ENCODE measurements around the gene STX1A.
A peak's percentile ranks its signal among the peaks of the same experiment; 100 is the strongest.
"Not testable (repeated sequence)": the region's sequence is repeated elsewhere in the genome, so short reads cannot be mapped to it uniquely, and the experiment has no call there.

The STX1A gene

GRCh38 chr7:73735528-73735905, 16.0 kb upstream of the STX1A start:
- DNase-seq (ENCODE audit: low spot score), result no peak

- DNase-seq (ENCODE audit: low spot score), result peak; percentile 90
These were observed 15.4 kb upstream of the STX1A start for GRCh38 chr7:73734619-73735527.

GRCh38 chr7:73732397-73732796, 12.9 kb upstream of the STX1A start:
- DNase-seq (ENCODE audit: low spot score), result no peak

DNA sequence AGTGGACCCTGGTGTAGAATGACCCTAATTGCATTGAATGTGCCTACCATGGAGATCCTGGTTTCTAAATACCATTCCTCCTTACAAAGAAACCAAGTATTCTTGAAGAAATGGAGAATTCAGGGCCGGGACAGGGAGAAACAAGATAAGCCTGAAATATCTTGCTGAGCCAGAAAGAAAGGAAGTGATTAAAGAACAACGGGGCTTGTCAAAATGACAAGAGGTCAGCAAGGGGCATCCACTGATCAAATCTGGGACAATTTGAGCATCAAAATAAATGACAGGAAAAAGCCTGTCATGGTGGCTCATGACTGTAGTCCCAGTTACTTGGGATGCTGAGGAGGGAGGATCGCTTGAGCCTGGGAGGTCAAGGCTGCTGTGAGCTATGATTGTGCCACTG, 11.0 kb upstream of the STX1A start:
- DNase-seq (ENCODE audit: low spot score), result no peak

DNA sequence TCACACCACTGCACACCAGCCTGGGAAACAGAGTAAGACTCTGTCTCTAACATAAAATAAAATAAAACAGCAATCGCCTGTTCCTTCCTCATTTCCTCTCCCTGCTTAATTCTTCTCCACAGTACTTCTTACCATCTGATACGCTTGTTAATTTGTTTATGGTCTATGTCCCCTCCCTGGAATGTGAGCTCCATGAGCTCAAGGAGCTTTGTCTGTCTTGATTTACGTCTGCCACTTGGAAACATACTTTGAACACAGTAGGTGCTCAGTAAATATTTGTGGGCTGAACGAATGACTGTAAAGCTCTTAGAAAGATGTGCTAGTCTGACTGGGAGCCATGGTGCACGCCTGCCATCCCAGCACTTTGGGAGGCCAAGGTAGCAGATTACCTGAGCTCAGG, 9.1 kb upstream of the STX1A start:
- no peak for DNase-seq (ENCODE audit: low spot score)

GRCh38 chr7:73727952-73728351, 8.5 kb upstream of the STX1A start:
- DNase-seq (ENCODE audit: low spot score), result no peak

DNA sequence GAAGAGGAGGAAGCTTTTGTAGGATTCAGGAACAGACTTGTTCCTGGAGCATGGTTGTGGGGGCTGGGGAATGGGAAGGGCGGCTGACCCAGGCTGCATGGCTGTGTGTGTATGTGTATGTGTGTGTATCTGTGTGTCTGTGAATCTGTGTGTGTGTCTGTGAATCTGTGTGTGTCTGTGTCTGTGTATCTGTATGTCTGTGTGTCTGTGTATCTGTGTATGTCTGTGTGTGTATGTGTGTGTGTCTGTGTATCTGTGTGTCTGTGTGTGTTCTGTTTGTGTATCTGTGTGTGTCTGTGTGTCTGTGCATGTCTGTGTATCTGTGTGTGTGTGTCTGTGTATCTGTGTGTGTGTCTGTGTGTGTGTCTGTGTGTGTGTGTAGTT, 6.6 kb upstream of the STX1A start:
- DNase-seq (ENCODE audit: low spot score), result no peak

DNA sequence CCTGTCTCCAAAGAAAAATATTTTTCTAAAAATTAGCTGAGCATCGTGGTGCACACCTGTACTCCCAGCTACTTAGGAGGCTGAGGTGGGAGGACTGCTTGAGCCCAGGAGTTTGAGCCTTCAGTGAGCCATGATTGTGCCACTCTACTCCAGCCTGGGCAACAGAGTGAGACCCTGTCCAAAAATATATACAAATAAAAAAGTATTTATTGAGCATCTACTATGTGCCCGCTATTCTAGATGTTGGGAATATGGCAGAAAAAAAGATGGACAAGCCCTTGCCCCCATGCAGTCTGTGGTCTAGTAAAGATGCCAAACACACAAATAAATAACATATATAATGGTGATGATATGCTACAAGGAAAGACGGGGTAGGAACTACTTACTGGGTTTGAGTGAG, 4.3 kb upstream of the STX1A start:
- DNase-seq (ENCODE audit: low spot score), result no peak

DNA sequence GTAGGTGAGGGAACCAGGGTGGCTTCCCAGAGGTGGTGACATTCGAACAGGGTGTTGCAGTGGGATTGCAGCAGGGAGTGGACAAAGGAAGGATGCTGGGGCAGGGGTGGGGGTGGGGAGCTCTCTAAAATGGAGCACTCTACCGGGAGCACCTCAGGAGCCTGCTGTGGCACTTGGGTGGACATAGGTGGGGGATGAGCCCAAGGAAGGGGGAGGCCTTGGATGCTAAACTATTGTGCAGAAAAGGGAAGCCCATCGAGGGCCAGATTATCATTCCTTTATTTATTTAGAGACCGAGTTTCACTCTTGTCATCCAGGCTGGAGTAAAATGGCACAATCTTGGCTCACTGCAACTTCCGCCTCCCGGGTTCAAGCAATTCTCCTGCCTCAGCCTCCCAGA, 3.3 kb upstream of the STX1A start:
- DNase-seq (ENCODE audit: low spot score), result no peak

GRCh38 chr7:73722182-73722581, 2.7 kb upstream of the STX1A start:
- not testable (repeated sequence) for DNase-seq (ENCODE audit: low spot score)

- DNase-seq (ENCODE audit: low spot score), result no peak
These were observed 1.9 kb upstream of the STX1A start for GRCh38 chr7:73721377-73721817.

- not testable (repeated sequence) for DNase-seq (ENCODE audit: low spot score)
These were observed 974 bp upstream of the STX1A start for GRCh38 chr7:73720443-73720842.

DNA sequence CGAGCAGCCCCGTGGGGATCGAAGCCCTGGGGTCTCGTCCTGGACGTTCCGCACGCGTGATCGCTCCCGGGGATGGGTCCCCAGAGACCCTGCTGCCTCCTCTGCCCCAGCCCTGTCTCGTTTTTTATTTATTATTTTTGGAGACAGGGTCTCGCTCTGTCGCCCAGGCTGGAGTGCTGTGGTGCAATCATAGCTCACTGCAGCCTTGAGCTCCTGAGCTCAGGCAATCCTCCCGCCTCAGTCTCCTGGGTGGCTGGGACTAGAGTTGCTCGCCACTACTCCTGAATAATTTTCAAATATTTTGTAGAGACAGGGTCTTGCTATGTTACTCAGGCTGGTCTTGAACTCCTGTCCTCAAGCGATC, 319 bp upstream of the STX1A start:
- DNase-seq (ENCODE audit: low spot score), result no peak

DNA sequence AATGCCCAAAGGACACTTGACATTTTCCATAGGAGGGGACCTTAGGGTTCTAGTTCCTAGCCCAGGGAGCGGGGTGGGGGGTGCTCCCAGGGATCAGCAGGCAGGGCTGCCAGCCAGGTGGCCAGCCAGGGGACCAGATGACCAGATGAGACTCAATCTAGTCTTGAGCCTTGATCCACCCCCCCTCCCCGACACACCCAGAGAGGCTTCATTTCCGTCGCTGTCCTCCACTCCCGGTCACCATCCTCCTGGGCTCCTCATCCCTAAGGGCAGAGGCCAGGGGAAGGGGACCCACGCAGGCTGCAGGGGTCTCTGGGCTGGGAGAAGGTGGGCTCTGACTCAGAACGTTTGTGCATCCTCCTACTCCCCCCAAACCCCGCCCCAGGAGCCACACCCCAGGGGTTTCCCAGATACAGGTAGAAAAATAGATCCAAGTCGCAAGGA, 1.0 kb downstream of the STX1A start:
- DNase-seq (ENCODE audit: low spot score), result peak; percentile 72

DNA sequence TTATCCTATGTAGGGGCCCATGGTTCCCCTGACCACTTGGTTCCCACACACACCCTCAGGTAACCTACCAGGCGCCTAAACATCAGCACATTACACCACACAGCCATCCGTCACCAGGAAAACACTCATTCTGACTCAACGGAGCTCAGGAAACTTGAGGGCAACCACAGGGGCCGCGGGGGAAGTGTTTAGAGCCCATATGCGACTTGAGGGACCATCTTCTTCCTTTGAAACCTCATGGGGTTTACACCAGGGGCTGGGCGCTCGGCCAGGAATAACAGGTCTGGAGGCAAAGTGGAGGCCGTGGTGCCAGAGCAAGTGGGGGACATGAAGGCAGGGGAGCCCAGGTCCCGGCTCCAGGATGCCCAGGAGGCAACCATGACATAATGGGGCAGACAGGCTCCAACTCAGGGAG, 1.5 kb downstream of the STX1A start:
- peak; percentile 97 for DNase-seq (ENCODE audit: low spot score)

- DNase-seq (ENCODE audit: low spot score), result peak; percentile 56
These were observed 2.3 kb downstream of the STX1A start for GRCh38 chr7:73717025-73717807.

DNA sequence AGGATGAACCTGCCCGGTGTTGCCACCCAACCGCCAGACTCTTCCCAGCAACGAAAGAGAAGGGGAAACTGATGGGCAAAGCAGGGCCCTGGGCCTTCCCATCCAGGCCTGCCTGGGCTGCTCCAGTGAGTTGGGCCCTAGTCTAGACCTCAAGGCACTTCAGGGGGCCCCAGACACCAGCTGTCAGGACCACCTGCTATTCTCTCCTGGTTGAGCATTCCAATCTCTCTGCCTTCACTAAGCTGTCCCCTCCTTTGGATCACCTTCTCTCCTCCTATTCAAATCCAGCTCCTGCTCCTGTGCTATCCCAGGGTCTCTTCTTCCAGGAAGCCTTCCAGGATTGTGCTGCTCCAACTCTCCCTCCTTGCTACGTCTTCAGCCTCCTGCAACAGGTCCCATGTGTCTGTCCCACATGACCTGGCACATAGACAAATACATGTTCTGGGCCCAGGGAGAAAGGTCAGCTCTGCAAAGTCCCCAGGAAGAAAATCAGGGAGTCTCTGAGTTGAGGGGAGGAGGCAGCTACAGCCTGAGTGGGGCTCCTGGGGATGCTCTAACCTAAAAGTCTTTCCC, 3.1 kb downstream of the STX1A start:
- no peak for DNase-seq (ENCODE audit: low spot score)

GRCh38 chr7:73715648-73716317, 3.7 kb downstream of the STX1A start:
- DNase-seq (ENCODE audit: low spot score), result peak; percentile 99

- DNase-seq (ENCODE audit: low spot score), result not testable (repeated sequence)
These were observed 6.2 kb downstream of the STX1A start for GRCh38 chr7:73713319-73713718.

DNA sequence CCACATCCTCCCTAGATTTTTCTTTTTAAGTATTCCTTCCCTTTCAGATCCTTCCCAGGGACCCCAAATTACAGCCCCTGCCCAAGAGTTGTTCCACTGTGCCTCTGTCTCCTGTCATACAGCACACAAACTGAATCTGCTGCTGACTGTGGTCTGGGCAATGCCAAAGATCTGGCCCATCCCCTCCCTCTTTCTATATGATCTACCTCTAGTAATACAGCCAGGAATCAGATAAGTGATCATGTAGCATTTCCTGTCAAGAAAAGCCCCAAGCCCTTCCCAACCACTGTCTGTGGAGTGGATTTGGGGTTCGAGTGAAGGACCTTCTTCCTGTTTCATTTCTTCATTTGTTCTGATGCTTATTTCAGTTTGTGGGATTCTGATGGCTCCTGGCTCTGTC, 6.7 kb downstream of the STX1A start:
- DNase-seq (ENCODE audit: low spot score), result no peak

GRCh38 chr7:73708961-73709549, 10.4 kb downstream of the STX1A start:
- no peak for DNase-seq (ENCODE audit: low spot score)

All from RKO (cell line).